SK-N-SH treated with all-trans-retinoic acid at 6 μM for 48 hours (cell line): ENCODE results near the gene KDM5A.

Experiments
- ATAC-seq: fragments of 200-7000 bp; cut with Tn5 transposase; 3 replicates; pipeline ENCODE4 v1.9.1; 2020; ENCODE audit warnings: mild to moderate bottlenecking, moderate library complexity
- SNAI2 ChIP-seq: fragments of 250-450 bp; sonication (Bioruptor Pico); IDR thresholded peaks from 2 replicates; pipeline ENCODE4 v1.5.0; 2020; ENCODE audit warnings: mild to moderate bottlenecking, moderate library complexity

The KDM5A gene

DNA sequence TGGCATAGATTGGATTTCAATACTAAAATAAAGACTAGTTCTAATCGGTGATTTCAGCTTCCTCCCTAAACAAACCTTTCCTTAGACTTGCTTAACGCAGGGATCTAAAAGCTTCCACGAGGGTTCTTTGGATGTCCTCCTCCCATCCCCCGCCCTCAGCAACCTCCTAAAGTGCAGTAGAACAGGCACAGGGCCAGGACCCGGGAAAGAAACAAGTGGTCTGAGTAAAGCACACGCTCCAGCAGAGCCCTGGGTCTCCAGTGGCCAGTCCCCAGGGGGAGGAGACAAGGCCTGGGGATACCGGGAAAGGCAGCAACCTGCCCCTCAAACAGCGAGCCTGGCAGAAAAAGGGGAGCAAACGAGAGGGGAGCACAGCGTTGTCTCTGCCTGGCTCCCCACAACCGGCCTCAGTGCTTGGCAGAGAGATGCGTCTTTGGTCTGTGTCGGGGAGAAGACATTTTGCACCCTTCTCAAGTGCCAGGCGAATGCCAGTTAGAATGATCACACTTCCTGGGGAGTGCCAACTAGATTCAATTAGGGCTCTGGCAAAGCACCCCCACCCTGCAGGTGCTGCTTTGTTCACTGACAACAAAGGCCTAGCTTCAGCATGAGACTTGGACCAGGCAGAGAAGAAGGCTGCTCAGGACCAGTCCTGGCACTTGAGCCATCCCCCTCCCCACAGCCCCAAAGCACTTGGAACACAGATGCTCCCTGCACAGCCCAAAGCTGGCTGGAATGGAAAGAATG is 158.0 kb downstream of the KDM5A start:
- no peak for TF ChIP-seq SNAI2
- no peak for ATAC-seq
